IPS DF 19.7 (cell line): ENCODE measurements around the gene AEBP2.
"Not testable (repeated sequence)": the region's sequence is repeated elsewhere in the genome, so short reads cannot be mapped to it uniquely, and the experiment has no call there.

Experiments
- DNase-seq: peaks from one replicate; pipeline ENCODE4 v3.0.0-alpha.2; 2013; ENCODE audit warnings: low read depth, low spot score

The AEBP2 gene

GRCh38 chr12:19454837-19455236 lies 15.5 kb downstream of the AEBP2 start:
- DNase-seq: no peak

- DNase-seq: no peak
Observed at GRCh38 chr12:19456176-19456575, 16.9 kb downstream of the AEBP2 start.

GRCh38 chr12:19457561-19457960 lies 18.3 kb downstream of the AEBP2 start:
- no peak for DNase-seq

- no peak for DNase-seq
Observed at GRCh38 chr12:19458733-19459132, 19.4 kb downstream of the AEBP2 start.

- DNase-seq: no peak
Observed at GRCh38 chr12:19461999-19462398, 22.7 kb downstream of the AEBP2 start.

GRCh38 chr12:19462406-19462805 lies 23.1 kb downstream of the AEBP2 start:
- no peak for DNase-seq

- DNase-seq: no peak
Observed at GRCh38 chr12:19464192-19464580, 24.9 kb downstream of the AEBP2 start.

- no peak for DNase-seq
Observed at GRCh38 chr12:19465711-19466110, 26.4 kb downstream of the AEBP2 start.

- DNase-seq: no peak
Observed at GRCh38 chr12:19474147-19474546, 34.9 kb downstream of the AEBP2 start.

- not testable (repeated sequence) for DNase-seq
Observed at GRCh38 chr12:19475884-19476505, 36.7 kb downstream of the AEBP2 start.

- DNase-seq: no peak
Observed at GRCh38 chr12:19477071-19477470, 37.8 kb downstream of the AEBP2 start.

GRCh38 chr12:19480459-19480858 lies 41.2 kb downstream of the AEBP2 start:
- no peak for DNase-seq

GRCh38 chr12:19482036-19482435 lies 42.7 kb downstream of the AEBP2 start:
- no peak for DNase-seq

GRCh38 chr12:19482551-19483109 lies 43.3 kb downstream of the AEBP2 start:
- DNase-seq: no peak

- no peak for DNase-seq
Observed at GRCh38 chr12:19483727-19484126, 44.4 kb downstream of the AEBP2 start.

- DNase-seq: no peak
Observed at GRCh38 chr12:19484738-19485137, 45.4 kb downstream of the AEBP2 start.

- DNase-seq: no peak
Observed at GRCh38 chr12:19485240-19485639, 45.9 kb downstream of the AEBP2 start.

GRCh38 chr12:19489168-19489567 lies 49.9 kb downstream of the AEBP2 start:
- no peak for DNase-seq

- DNase-seq: no peak
Observed at GRCh38 chr12:19490908-19491307, 51.6 kb downstream of the AEBP2 start.

GRCh38 chr12:19491863-19492262 lies 52.6 kb downstream of the AEBP2 start:
- no peak for DNase-seq

GRCh38 chr12:19496219-19496878 lies 57.1 kb downstream of the AEBP2 start:
- DNase-seq: no peak

- DNase-seq: no peak
Observed at GRCh38 chr12:19498099-19498498, 58.8 kb downstream of the AEBP2 start.

- DNase-seq: no peak
Observed at GRCh38 chr12:19499030-19499429, 59.7 kb downstream of the AEBP2 start.
